BLaER1 treated with 17β-estradiol and CSF1 and Interleukin-3, amounts not matched to agents 10 nM and 100 nM (cell line): ENCODE data around the gene LANCL2.

Experiments used
- H3K27ac ChIP-seq, 11 experiments: shearing (Covaris generic); formaldehyde crosslinking; 2 replicates each; pipeline ENCODE4 v1.8.1; 2022
- H3K27me3 ChIP-seq, 11 experiments: shearing (Covaris generic); formaldehyde crosslinking; 2 replicates each; pipeline ENCODE4 v1.8.1; 2022
- H3K36me3 ChIP-seq, 11 experiments: shearing (Covaris generic); formaldehyde crosslinking; 2 replicates each; pipeline ENCODE4 v1.8.1; 2022
- H3K4me1 ChIP-seq, 10 experiments: shearing (Covaris generic); formaldehyde crosslinking; 2 replicates each; pipeline ENCODE4 v1.8.1; 2022
- H3K4me2 ChIP-seq, 11 experiments: shearing (Covaris generic); formaldehyde crosslinking; 2 replicates each; pipeline ENCODE4 v1.8.1; 2022
- H3K4me3 ChIP-seq, 10 experiments: shearing (Covaris generic); formaldehyde crosslinking; 2 replicates each; pipeline ENCODE4 v1.8.1; 2022
- H3K9ac ChIP-seq, 11 experiments: shearing (Covaris generic); formaldehyde crosslinking; 2 replicates each; pipeline ENCODE4 v1.8.1; 2022
- H3K9me3 ChIP-seq, 11 experiments: shearing (Covaris generic); formaldehyde crosslinking; replicated peaks in 1 of 11; 2 replicates each; pipeline ENCODE4 v1.8.1; 2022
- H4K20me1 ChIP-seq, 11 experiments: shearing (Covaris generic); formaldehyde crosslinking; 2 replicates each; pipeline ENCODE4 v1.8.1; 2022
- Cebpa-rat ChIP-seq, 11 experiments: shearing (Covaris generic); IDR thresholded peaks; 2 replicates each; pipeline ENCODE4 v1.8.1; 2022

Gene LANCL2

DNA sequence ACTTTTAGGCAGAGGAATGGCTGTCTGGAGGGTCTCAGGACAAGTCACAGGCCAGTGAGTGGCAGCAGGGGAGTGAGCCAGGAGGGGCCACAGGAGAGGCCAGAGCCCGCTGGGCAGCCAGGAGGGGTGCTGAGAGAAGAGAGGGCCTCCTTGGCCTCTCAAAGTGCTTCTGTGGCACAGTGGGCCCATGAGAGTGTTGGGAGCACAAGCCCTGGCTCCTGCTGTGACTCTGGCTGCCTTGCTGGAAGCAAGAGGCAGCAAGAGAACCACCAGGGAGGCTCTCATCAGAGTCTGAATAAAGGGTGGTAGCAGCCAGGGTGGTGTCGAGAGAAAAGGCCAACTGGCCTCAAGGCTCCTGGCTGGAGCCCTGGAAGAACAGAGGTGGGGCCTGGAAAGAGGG is 116.0 kb downstream of the LANCL2 start:
- H3K27me3 ChIP-seq, result no peaks in the 10 kb centered on the region
- TF ChIP-seq Cebpa-rat (IDR thresholded peaks at IDR 0.05), result no peak
- H3K27ac ChIP-seq, result no peak overlapping the region
- peaks cover 0 to 31% (median 5%) of the 10 kb centered on the region in 11 experiments; a peak in 11 of 22 replicates for H4K20me1 ChIP-seq
- no peak overlapping the region for H3K4me3 ChIP-seq
- H3K36me3 ChIP-seq, result peaks cover 16 to 79% (median 41%) of the 10 kb centered on the region in 11 experiments; a peak in 21 of 22 replicates
- no peak overlapping the region for H3K9ac ChIP-seq
- no peaks in the 10 kb centered on the region for H3K9me3 ChIP-seq
- H3K4me1 ChIP-seq, result no peaks in the 10 kb centered on the region
- H3K4me2 ChIP-seq, result no peak overlapping the region

DNA sequence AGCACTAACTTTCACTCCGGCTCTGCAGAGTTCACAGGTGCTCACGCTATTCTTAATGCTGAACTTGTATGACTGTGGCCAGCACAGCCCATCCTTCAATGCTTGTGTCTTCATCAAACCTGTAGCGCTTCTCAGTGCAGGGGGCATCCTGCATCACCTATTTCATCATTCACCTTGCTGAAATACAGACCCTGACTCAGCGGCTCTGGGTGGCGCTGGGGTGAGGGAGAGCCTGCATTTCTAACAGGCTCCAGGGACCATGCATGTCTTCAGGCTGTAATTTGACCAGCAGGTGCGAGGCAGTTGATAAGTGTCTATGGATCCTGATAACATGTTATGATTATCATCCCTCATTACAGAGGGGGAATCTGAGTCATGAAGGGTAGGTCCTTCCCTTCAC is 117.9 kb downstream of the LANCL2 start:
- TF ChIP-seq Cebpa-rat (IDR thresholded peaks at IDR 0.05), result no peak
- Histone ChIP-seq H3K27me3 (no peaks in the 10 kb centered on the region), H3K4me2 (no peak overlapping the region)

More for the DNA sequence above, 117.9 kb downstream of the LANCL2 start:
- H4K20me1 ChIP-seq, result peaks cover 0 to 32% (median 4%) of the 10 kb centered on the region in 11 experiments; a peak in 10 of 22 replicates
- no peak overlapping the region for H3K27ac ChIP-seq
- no peak overlapping the region for H3K9ac ChIP-seq
- no peak overlapping the region for H3K4me3 ChIP-seq
- H3K36me3 ChIP-seq, result peaks cover 18 to 81% (median 58%) of the 10 kb centered on the region in 11 experiments; a peak in 21 of 22 replicates
- no peaks in the 10 kb centered on the region for H3K9me3 ChIP-seq
- peaks cover 0 to 1% (median 0%) of the 10 kb centered on the region in 10 experiments; a peak in 2 of 20 replicates for H3K4me1 ChIP-seq
